ENCODE results near the gene CYP3A7.

The CYP3A7 gene

DNA sequence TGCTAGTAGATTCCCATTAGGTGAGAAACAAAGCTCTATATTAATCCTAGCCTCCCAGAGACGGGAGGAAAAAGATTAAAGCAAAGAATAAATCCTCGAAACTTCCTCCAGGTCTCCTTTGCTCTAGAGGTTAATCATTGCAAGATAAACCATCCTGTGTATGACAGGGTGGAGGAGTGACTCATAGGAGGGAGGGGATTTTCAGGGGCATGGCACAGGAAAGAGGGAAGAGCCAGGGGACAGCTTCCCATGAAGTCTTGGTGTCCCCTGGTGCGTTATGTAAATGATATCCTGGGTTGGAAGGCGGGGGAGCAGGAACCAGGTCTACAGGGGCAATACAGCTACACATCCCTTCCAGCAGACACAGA is 56.0 kb downstream of the CYP3A7 start:
- Histone ChIP-seq H2AFZ (ENCODE audit: low read length) (no peak overlapping the region), H3K4me2 (ENCODE audit: low read depth, low read length) (no peak overlapping the region), H3F3A (ENCODE audit: insufficient read depth, low read length) (no peaks in the 10 kb centered on the region), H3K9me2 (replicated peaks; ENCODE audit: insufficient read depth, low read length) (no peaks in the 10 kb centered on the region), H3K79me2 (ENCODE audit: low read length) (no peaks in the 10 kb centered on the region), H3K36me3 (replicated peaks; ENCODE audit: insufficient read depth, low read length) (no peaks in the 10 kb centered on the region), H3K9me3 (replicated peaks; ENCODE audit: insufficient read depth, low read length) (no peaks in the 10 kb centered on the region), H3K9ac (ENCODE audit: low read length) (no peak overlapping the region), H3K27ac (ENCODE audit: low read length) (no peak overlapping the region), H3K4me1 (ENCODE audit: low read length) (no peaks in the 10 kb centered on the region), H3K4me3 (ENCODE audit: low read length) (no peak overlapping the region), H3K27me3 (replicated peaks; ENCODE audit: insufficient read depth, low read length) (no peaks in the 10 kb centered on the region), H4K20me1 (ENCODE audit: insufficient read depth, low read length) (no peaks in the 10 kb centered on the region)
- TF ChIP-seq EZH2 (optimal IDR thresholded peaks at IDR 0.05; ENCODE audit: low read depth, low read length) (no peak), EZH2phosphoT487 (IDR thresholded peaks at IDR 0.05; ENCODE audit: low read length) (no peak)
- TF ChIP-seq, protein P1, sequence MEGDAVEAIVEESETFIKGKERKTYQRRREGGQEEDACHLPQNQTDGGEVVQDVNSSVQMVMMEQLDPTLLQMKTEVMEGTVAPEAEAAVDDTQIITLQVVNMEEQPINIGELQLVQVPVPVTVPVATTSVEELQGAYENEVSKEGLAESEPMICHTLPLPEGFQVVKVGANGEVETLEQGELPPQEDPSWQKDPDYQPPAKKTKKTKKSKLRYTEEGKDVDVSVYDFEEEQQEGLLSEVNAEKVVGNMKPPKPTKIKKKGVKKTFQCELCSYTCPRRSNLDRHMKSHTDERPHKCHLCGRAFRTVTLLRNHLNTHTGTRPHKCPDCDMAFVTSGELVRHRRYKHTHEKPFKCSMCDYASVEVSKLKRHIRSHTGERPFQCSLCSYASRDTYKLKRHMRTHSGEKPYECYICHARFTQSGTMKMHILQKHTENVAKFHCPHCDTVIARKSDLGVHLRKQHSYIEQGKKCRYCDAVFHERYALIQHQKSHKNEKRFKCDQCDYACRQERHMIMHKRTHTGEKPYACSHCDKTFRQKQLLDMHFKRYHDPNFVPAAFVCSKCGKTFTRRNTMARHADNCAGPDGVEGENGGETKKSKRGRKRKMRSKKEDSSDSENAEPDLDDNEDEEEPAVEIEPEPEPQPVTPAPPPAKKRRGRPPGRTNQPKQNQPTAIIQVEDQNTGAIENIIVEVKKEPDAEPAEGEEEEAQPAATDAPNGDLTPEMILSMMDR (IDR thresholded peaks at IDR 0.05; ENCODE audit: low read length) = no peak
- no peak for DNase-seq

GRCh38 chr7:99677648-99678045 is 57.3 kb downstream of the CYP3A7 start:
- H3K79me2 ChIP-seq (ENCODE audit: low read length) = no peaks in the 10 kb centered on the region
- TF ChIP-seq EZH2 (optimal IDR thresholded peaks at IDR 0.05; ENCODE audit: low read depth, low read length) = no peak
- no peak for TF ChIP-seq EZH2phosphoT487 (IDR thresholded peaks at IDR 0.05; ENCODE audit: low read length)
- no peak overlapping the region for H3K9ac ChIP-seq (ENCODE audit: low read length)
- no peaks in the 10 kb centered on the region for H3K9me2 ChIP-seq (replicated peaks; ENCODE audit: insufficient read depth, low read length)
- no peaks in the 10 kb centered on the region for H3K9me3 ChIP-seq (replicated peaks; ENCODE audit: insufficient read depth, low read length)
- H2AFZ ChIP-seq (ENCODE audit: low read length) = no peak overlapping the region
- DNase-seq = no peak
- no peaks in the 10 kb centered on the region for H3F3A ChIP-seq (ENCODE audit: insufficient read depth, low read length)
- no peaks in the 10 kb centered on the region for H3K27me3 ChIP-seq (replicated peaks; ENCODE audit: insufficient read depth, low read length)
- no peaks in the 10 kb centered on the region for H3K4me1 ChIP-seq (ENCODE audit: low read length)
- no peak overlapping the region for H3K4me2 ChIP-seq (ENCODE audit: low read depth, low read length)
- H3K4me3 ChIP-seq (ENCODE audit: low read length) = no peak overlapping the region
- no peak overlapping the region for H3K27ac ChIP-seq (ENCODE audit: low read length)
- no peaks in the 10 kb centered on the region for H3K36me3 ChIP-seq (replicated peaks; ENCODE audit: insufficient read depth, low read length)
- H4K20me1 ChIP-seq (ENCODE audit: insufficient read depth, low read length) = no peaks in the 10 kb centered on the region

DNA sequence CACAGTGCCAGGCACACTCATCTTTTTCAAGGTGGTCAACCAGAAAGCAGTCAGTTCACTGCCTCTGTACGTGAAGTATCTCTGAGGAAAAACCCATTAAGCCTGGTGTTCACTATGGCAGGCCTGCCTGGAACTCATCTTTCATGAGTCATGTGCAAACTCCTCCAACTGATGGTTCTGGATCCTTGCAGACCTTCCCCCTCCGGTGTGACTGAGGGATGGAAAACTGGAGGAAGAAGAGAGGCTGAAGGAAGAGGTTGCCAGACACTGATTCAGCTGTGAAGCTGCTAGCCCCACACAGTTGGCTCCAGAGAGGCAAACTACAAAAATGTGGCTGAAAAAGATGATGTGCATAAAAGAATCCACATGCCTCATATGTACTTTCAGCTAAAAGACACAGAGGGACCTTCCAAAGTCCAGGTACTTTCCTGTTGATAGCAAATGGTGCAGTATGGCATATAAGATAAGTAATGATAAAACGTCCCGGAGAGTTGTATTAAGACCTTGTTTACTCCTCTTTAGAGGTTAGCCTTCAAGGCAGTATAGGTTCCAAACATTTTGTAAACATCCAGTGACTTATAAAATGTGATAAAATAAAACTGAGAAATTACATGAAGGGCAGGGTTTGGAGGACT is 57.9 kb downstream of the CYP3A7 start:
- no peaks in the 10 kb centered on the region for H3K27me3 ChIP-seq (replicated peaks; ENCODE audit: insufficient read depth, low read length)
- H3K79me2 ChIP-seq (ENCODE audit: low read length) = no peaks in the 10 kb centered on the region
- no peak for TF ChIP-seq EZH2 (optimal IDR thresholded peaks at IDR 0.05; ENCODE audit: low read depth, low read length)
- TF ChIP-seq EZH2phosphoT487 (IDR thresholded peaks at IDR 0.05; ENCODE audit: low read length) = no peak
- TF ChIP-seq, protein P1 (IDR thresholded peaks at IDR 0.05; ENCODE audit: low read length) = no peak
- H3K27ac ChIP-seq (ENCODE audit: low read length) = no peak overlapping the region
- H3K4me2 ChIP-seq (ENCODE audit: low read depth, low read length) = no peak overlapping the region
- no peak overlapping the region for H3K4me3 ChIP-seq (ENCODE audit: low read length)
- no peaks in the 10 kb centered on the region for H3F3A ChIP-seq (ENCODE audit: insufficient read depth, low read length)
- no peaks in the 10 kb centered on the region for H4K20me1 ChIP-seq (ENCODE audit: insufficient read depth, low read length)
- H3K36me3 ChIP-seq (replicated peaks; ENCODE audit: insufficient read depth, low read length) = no peaks in the 10 kb centered on the region
- DNase-seq = no peak
- H3K4me1 ChIP-seq (ENCODE audit: low read length) = no peaks in the 10 kb centered on the region
- no peak overlapping the region for H2AFZ ChIP-seq (ENCODE audit: low read length)
- no peak overlapping the region for H3K9ac ChIP-seq (ENCODE audit: low read length)
- no peaks in the 10 kb centered on the region for H3K9me2 ChIP-seq (replicated peaks; ENCODE audit: insufficient read depth, low read length)
- no peaks in the 10 kb centered on the region for H3K9me3 ChIP-seq (replicated peaks; ENCODE audit: insufficient read depth, low read length)

- H3K9ac ChIP-seq (ENCODE audit: low read length) = no peak overlapping the region
These were observed 59.8 kb downstream of the CYP3A7 start for GRCh38 chr7:99674995-99675742.

More at GRCh38 chr7:99674995-99675742, 59.8 kb downstream of the CYP3A7 start:
- Histone ChIP-seq H3F3A (ENCODE audit: insufficient read depth, low read length) (no peaks in the 10 kb centered on the region), H2AFZ (ENCODE audit: low read length) (no peak overlapping the region), H3K79me2 (ENCODE audit: low read length) (no peaks in the 10 kb centered on the region), H3K9me3 (replicated peaks; ENCODE audit: insufficient read depth, low read length) (no peaks in the 10 kb centered on the region), H3K4me1 (ENCODE audit: low read length) (no peaks in the 10 kb centered on the region), H3K36me3 (replicated peaks; ENCODE audit: insufficient read depth, low read length) (no peaks in the 10 kb centered on the region), H3K27me3 (replicated peaks; ENCODE audit: insufficient read depth, low read length) (no peaks in the 10 kb centered on the region), H3K27ac (ENCODE audit: low read length) (no peak overlapping the region), H3K9me2 (replicated peaks; ENCODE audit: insufficient read depth, low read length) (no peaks in the 10 kb centered on the region), H3K4me2 (ENCODE audit: low read depth, low read length) (no peak overlapping the region), H3K4me3 (ENCODE audit: low read length) (no peak overlapping the region), H4K20me1 (ENCODE audit: insufficient read depth, low read length) (no peaks in the 10 kb centered on the region)
- DNase-seq = no peak
- TF ChIP-seq EZH2 (optimal IDR thresholded peaks at IDR 0.05; ENCODE audit: low read depth, low read length) (no peak), EZH2phosphoT487 (IDR thresholded peaks at IDR 0.05; ENCODE audit: low read length) (no peak)
- TF ChIP-seq, protein P1 (IDR thresholded peaks at IDR 0.05; ENCODE audit: low read length) = no peak
